Head of caudate nucleus (tissue), 42 donors: ENCODE measurements around the gene SLC25A45.
A peak's percentile ranks its signal among the peaks of the same experiment; 100 is the strongest.

Experiments used
- DNase-seq, 42 donors: peaks; one replicate each; pipeline versions ENCODE4 v3.0.0 to v3.0.0-alpha.2; 2020 to 2021; ENCODE audit warnings: mixed read lengths in 7 of 42
- intact Hi-C: fragments of 100-400 bp; cut with DNase I; formaldehyde crosslinking; loops from one replicate; pipeline ENCODE4 v1.15.0; 2022

Gene SLC25A45

DNA sequence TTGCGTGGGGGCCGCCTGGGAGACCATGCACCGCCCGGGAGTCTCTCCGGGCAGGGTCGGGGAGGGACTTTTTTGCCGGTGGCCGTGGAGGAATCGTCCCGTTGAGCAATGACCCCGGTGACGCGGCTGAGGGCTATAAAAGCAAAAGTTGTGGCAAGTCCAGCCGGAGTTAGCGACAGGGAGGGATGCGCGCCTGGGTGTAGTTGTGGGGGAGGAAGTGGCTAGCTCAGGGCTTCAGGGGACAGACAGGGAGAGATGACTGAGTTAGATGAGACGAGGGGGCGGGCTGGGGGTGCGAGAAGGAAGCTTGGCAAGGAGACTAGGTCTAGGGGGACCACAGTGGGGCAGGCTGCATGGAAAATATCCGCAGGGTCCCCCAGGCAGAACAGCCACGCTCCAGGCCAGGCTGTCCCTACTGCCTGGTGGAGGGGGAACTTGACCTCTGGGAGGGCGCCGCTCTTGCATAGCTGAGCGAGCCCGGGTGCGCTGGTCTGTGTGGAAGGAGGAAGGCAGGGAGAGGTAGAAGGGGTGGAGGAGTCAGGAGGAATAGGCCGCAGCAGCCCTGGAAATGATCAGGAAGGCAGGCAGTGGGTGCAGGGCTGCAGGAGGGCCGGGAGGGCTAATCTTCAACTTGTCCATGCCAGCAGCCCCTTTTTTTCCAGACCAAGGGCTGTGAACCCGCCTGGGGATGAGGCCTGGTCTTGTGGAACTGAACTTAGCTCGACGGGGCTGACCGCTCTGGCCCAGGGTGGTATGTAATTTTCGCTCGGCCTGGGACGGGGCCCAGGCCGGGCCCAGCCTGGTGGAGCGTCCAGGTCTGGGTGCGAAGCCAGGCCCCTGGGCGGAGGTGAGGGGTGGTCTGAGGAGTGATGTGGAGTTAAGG, 40.4 kb upstream of the SLC25A45 start, which contains the start of gene NEAT1:
Gene NEAT1 (plus strand): TSS at position 166 of the 883 bp plus-strand sequence.
- intact Hi-C loops: loop anchor here (5.0 kb wide), 2 partner anchors 54 to 74 kb away; partner anchors contain the start of gene MALAT1
- DNase-seq: peak; percentile 87 to 98 (median 94)

DNA sequence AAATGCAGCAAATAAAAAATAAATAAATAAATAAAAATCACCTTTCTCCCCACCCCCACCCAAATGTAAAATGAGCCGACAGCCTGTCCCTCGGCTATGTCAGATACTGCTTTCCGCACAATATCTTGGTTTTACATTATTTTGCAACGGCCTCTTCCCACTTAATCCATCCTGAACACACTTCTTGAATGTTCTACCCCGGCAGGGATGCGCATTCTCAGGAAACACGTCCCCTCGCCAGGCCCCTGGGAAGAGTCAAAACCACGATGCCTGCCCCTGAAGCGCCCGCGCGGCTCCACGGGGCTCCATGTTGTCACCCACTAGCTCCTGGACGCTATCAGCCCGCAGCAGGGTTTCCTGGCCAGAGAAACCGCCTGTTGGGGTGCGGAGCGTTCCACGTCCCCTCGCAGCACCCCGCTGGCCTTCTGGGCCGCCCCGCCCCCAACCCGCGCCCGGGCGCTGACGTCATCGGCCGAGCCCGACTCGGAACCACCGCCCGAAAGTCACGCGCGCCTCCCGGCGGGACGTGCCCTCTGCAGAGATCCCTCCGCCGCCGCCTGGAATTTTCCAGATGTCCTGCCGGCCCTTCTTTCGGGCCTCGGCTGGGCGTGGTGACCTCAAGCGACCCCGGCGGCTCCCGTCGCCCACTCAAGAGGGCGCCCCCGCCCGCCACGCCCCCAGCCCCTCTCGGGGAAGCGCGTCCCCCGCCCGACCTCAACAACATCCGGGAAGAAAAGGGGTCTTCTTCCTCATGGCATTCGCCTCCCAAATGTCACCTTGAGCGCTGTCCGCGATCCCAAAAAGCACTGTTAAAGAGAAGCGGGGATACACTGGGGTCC, 39.6 kb upstream of the SLC25A45 start:
- DNase-seq: peak; percentile 86 to 99 (median 96)
- intact Hi-C loops: loop anchor here (5.0 kb wide), 2 partner anchors 55 to 75 kb away; partner anchors contain the start of gene MALAT1

DNA sequence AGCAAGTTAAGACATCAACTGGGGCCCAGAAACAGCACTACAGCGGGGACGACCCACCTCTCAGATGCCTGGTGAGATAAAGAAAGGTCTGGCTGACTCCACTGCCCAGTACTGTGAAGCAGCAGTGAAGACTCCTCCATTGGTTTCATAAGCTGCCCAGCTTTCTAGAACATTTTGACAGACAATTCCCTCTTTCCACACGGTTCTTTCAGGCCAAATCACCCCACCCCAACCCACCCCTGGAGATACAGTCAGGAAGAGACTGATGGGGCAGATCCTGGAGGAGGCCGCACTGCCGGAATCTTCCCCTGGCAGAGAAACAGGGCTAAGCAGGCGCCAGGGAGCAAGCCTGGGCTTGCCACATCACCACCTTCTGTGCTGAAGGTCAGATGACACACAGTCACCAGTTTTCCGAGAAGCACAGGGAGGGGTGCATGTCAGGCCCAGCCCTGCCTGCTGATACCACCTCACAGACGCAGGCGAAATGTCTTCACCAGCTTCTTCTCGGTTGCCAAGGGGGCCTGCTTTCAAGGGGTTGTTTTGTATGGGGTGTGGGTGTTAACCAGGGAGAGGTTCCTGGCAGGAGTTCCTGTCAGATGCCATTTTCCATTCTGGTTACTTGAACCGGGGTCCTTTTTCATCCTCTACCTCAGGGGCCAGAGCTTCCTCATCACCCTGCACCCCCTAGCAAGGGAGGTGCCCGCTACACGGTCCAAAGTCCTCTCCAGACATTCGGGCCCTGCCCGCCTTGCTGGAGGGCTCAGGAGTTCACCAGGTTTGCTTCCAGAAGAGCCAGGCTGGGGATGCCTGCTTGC, 38.7 kb upstream of the SLC25A45 start:
- peak; percentile 80 to 98 (median 91) for DNase-seq
- intact Hi-C loops: loop anchor here (5.0 kb wide), 2 partner anchors 56 to 76 kb away; partner anchors contain the start of gene MALAT1

DNA sequence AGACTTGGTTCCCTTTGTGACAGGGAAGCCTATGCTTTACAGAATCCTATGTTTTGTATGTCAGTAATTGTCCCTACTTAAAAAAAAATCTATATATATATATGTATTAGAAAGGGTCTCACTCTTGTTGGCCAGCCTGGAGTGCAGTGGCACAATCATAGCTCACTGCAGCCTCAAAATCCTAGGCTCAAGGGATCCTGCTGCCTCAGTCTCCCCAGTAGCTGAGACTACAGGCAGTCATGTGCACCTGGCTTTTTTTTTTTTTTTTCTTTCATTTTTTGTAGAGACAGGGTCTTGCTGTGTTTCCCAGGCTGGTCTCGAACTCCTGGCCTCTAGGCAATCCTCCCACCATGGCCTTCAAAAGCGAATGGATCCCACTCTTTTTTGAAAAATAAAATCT, 38.1 kb upstream of the SLC25A45 start:
- DNase-seq: peak in 4 of 42 donors; percentile 9 to 44 (median 21)
- intact Hi-C loops: loop anchor here (5.0 kb wide), 2 partner anchors 57 to 77 kb away; partner anchors contain the start of gene MALAT1

DNA sequence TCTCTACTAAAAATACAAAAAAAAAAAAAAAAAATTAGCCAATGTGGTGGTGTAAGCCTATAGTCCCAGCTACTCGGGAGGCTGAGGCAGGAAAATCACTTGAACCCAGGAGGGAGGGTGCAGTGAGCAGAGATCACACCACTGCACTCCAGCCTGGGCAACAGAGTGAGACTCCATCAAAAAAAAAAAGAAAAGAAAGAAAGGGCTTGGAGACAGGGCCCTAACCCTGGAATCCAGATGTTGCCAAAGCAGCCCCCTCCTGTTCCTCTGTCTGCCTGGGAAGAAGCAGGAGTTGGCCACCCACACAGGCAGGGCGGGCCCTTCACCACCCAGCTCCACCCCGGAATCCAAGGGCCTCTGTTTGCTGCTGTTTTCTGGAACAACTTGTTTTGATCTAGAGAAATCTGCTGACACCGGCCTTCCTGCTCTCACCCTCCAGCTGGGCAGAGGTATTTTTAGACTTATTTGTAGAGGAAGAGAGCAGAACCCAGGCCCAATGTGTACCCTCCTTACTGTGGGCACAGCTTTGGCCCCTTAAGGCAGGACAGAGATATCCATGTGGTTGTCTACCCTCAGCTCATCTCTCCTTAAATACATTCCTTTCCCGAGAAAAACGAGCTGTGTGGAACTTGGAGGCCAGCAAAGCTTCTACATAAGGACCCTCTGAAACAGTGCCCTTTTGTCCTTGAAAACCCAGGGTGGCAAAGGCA, 37.5 kb upstream of the SLC25A45 start:
- intact Hi-C loops: loop anchor here (5.0 kb wide), 4 partner anchors 38 to 87 kb away; partner anchors contain the start of genes MALAT1 and SLC25A45
- peak; percentile 75 to 98 (median 93) for DNase-seq

DNA sequence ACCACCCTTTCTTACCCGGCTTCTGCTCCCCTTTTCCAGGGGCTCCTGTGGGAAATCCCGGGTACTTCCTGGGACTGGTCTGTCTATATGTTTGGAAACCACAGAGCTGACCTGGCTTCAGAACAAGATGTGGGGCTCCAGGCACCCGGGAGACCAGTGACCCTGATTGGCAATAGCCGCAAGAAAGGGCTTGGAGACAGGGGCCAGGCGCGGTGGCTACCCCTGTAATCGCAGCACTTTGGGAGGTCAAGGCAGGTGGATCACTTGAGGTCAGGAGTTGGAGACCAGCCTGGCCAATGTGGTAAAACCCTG, 37.0 kb upstream of the SLC25A45 start:
- intact Hi-C loops: loop anchor here (5.0 kb wide), 2 partner anchors 37 to 88 kb away; partner anchors contain the start of gene SLC25A45
- peak in 11 of 42 donors; percentile 3 to 58 (median 24) for DNase-seq

DNA sequence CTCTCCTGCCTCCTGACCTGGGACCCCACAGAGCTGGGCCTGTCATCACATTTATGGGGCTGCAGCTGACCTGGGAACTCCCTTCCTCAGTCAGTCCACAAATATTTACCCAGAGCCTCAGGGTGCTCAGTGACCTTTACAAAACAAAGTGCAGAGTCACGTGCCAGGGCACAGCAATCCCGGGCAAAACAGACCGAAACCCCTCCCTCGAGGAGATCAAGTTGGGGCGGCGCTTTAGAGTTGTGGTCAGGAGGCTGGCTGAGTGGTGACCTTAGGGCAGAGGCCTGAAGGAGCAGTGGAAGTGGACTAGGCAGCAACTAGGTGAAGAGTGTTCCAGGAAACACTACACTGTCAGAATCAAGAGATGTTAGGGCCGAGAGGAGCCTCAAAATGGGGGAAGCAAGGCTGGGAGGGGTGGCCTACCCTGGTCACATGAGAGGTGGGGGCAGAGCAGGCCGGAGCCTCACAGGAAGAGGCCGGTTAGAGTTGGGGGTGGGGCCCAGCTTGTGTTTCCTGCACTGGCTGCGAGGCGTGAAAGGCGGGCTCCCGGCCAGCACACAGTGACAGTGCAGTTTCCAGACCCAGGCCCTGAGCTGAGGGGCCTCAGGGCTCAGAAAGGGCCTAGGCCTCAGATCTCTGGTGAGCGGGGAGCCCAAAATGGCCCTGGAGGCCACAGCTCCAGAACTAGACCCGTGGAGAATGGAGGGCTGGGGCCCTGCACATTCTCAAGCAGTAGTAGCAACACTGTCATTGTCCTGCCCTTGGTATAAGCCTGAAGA, 36.4 kb upstream of the SLC25A45 start:
- intact Hi-C loops: loop anchor here (5.0 kb wide), 2 partner anchors 37 to 88 kb away; partner anchors contain the start of gene SLC25A45

DNA sequence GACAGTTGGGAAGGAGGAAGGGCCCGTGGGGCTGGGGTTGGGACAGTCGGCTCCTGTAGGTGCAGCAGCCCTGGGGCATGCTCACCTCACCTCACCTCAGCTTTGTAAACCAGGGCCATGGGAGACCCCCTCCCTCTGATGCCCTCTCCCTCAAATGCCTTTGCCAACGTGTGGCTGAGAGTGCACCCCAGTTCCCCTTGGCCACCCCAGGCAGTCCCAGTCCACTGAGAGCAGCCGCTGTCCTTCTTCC, 35.9 kb upstream of the SLC25A45 start:
- intact Hi-C loops: loop anchor here (5.0 kb wide), 2 partner anchors 36 to 89 kb away; partner anchors contain the start of gene SLC25A45
- peak in 1 of 42 donors; percentile 11 for DNase-seq

More for the DNA sequence above, 36.4 kb upstream of the SLC25A45 start:
- peak; percentile 85 to 97 (median 92) for DNase-seq

DNA sequence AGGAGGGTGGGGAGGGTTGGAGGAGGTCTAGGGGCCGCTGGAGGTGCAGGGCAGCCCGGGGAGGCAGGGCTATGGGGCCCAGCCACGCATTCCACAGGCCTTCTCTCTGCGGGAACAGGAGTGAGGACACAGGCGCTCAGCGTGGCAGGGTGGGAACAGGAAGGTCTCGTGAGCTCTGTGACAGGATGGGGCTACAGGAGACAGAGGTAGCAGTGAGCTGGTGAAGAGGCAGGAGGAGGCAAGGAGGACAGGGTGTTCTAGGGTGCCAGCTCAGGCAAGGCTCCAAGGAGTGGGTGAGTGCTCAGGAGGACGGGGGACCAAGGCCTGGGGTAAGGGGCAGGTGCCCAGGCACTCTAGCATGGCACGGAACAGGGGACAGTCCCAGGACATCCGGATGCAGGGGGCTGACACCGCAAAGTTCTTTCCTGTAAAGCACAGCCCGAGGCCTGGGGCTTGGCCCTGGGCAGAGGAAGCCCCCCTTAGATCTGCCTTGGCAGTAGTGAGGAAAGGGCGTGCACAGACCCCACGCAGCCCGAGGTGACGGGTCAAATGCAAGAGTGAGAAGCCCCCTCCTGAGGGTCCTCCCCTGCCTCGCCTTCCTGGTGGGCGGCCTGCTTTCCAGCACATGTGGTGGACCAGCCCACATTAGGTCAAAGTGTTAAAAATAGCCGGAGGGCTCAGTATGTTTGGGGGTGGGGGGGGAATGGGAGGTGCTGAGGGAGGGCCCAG, 35.4 kb upstream of the SLC25A45 start:
- DNase-seq: peak in 21 of 42 donors; percentile 12 to 66 (median 44)
- intact Hi-C loops: loop anchor here (5.0 kb wide), 2 partner anchors 36 to 89 kb away; partner anchors contain the start of gene SLC25A45

DNA sequence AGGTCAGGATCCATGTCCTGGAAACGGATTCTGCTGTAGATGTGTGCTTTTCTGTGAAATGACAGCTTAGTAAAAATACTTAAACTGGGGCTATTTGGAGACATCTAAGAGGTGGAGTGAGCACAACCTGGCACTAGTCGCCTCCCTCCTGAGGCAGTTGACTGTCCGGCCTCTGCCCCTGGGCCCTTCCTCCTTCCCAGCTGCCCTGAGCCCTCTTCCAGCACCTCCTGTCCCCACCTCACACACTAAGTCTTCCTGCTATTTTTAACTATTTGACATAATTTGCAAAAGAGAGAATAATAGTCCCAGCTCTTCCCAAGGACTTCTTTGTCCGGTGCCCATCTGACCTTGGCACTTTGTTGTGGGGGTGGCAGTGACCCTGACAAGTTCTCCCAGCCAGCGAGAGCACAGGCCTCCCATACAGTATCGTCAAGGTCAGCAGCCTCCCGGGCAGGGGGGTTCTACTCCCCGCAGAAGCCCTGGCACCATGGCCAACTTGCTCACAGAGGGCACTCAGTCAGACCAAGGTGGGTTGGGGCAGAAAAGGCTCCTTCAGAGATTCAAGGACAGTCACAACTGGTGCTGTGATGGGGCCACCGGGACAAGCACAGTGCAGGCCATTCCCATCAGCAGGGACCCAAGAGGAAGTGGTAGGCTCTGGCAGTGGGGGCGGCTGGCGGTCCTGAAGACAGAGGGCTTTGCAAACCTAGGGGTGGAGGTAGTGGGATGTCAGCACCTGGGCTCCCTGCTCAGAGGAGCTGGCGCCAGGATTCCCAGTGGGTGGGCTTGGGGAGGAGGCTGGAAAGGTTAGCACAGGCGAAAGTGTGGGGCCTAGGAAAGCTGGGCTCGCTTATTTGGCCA, 34.6 kb upstream of the SLC25A45 start:
- intact Hi-C loops: loop anchor here (5.0 kb wide), 2 partner anchors 35 to 90 kb away; partner anchors contain the start of gene SLC25A45
- peak in 20 of 42 donors; percentile 14 to 56 (median 39) for DNase-seq

DNA sequence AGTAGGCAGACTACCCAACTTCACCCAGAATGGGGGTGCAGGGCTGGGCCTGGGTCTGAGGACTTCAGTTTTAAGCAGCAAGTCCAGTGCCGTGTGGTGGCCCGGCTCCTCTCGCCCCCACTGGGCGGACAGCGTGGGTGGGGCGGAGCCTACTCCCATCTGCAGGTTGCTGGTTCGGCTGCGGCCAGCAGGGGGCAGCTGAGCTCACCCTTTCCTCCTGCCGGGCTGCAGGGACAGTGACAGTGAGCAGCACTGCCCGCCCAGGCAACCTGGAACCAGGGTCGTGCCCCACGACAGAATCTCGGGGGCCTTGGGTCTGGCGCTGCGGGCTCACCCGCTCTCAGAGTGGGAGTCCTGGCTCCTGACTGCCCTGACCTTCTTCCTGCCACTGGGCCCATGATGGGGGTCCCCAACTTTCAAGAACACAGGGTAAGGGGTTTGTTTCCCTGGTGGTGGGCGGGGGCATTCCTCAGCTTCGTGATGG, 33.9 kb upstream of the SLC25A45 start:
- intact Hi-C loops: loop anchor here (5.0 kb wide), 2 partner anchors 34 to 91 kb away; partner anchors contain the start of gene SLC25A45

DNA sequence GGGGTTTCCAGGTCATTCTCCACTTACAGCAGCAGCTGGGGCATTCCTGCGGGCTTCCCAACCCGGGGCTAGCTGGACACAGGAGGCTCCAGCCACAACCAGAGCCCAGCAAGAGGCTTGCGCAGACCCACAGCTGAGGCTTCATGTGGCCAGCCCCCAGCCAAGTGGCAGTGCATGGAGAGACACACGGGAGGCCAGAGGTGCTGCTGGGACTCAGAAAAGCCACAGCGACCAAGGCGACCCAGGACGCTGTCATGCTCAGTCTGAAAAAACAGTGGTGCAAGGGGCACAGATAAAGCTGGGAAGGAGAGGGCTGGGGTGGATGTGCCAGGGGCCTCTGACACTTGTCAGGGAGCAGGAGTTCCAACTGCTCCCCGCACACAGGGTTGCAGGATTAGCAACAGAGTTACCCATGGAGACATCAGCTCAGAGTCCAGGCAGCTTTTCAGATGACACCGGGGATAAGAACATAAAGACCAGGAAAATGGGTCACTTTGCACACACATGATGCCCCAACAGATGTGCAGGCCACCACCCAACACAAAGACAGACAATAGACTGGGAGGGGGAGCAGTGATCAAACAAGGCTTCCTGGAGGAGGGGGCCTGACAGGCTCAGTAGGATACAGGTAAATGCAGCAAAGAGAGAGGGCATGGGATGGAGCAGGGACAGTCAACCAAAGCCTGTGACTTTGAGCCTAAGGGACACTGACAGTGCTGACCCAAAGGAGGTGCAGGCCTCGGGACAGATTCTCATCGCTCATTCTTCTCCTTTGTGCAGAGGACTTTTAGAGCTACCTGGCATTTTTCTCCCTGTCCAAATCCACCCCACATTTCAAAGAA, 33.3 kb upstream of the SLC25A45 start:
- DNase-seq: peak in 11 of 42 donors; percentile 1 to 42 (median 17)
- intact Hi-C loops: loop anchor here (5.0 kb wide), 2 partner anchors 33 to 92 kb away; partner anchors contain the start of gene SLC25A45

More for the DNA sequence above, 33.9 kb upstream of the SLC25A45 start:
- DNase-seq: peak; percentile 88 to 99 (median 96)

DNA sequence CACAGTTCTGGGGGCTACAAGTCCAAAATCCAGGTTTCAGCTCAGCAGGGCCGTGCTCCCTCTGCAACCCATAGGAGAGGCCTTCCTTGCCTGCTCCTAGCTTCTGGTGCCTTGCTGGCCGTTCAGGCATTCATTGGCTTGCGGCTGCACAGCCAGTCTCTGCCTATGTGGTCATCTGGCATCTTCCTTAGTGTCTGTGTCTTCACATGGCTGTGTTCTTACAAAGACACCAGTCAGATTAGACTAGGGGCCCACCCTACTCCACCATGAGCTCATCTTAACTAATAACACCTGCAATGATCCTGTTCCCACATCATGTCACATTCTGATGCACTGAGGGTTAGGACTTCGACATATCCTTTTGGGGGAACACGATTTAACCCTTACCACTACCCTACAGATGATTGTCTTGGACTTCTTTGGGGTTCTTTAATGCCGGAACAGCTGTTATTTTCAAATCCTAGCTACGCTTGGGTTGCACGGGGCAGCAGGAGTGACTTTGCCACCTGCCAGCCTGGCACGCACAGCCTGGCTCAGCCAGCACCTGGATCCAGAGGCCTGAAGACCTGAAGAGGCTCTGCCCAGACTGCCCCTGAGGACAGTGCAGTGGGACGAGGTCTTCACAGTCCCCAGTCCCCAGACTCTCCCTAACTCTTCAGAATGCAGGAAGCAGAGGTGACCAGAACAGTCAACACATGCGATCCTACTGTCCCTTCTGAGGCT, 32.5 kb upstream of the SLC25A45 start:
- peak in 15 of 42 donors; percentile 0 to 69 (median 36) for DNase-seq
- intact Hi-C loops: loop anchor here (5.0 kb wide), 2 partner anchors 33 to 92 kb away; partner anchors contain the start of gene SLC25A45
